Measurements from ENCODE around the gene KRT76. TPM values are rescaled to one million over a fixed set of nuclear protein-coding genes. Genes with fewer than 3 reads are reported as not detected.

The KRT76 gene
- total and polyA plus RNA-seq, 3 experiments from 2014 or later: not detected

DNA sequence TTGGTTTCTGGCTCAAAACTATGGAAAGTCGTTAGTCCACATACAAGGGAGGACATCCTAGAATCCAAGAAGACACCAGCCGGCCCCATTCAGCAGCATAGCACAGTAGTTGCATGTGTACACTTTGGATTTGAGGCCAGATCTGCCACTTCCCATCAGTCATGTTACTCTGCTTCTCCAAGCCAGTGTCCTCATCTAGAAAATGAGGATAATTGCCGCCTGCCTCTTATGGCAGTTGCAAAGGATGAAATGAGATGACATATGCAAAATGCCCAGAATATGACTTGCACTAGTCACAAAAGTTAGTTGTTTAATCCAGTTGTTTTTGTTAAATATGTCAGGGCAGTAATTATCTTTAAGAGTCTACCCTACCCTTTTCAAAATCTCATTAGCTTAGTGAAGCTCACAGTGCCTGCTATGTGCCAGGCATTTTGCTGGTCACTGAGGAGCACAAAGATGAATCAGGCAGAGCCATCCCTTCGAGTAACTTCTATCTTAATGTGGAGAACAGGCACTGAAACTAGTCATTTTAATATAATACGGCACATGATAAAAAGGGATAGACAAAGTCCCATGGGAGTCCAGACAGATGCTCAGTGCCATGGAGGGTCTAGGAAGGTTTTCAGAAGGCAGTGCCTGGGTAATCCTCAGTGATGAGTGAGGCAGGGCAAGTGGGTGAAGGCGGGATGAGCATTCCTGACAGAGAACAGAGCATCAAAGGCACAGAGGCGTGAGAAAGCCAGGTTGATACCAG lies 6.6 kb upstream of the KRT76 start:
- H3K4me1 Mint-ChIP-seq: no peaks in the 10 kb centered on the region
- ChIA-PET POLR2A (no interaction called here), CTCF (no interaction called here)
- no peak for DNase-seq
- no peaks in the 10 kb centered on the region for H3K9me3 Mint-ChIP-seq
- H3K4me3 Mint-ChIP-seq: no peak overlapping the region
- no peaks in the 10 kb centered on the region for H3K27me3 ChIP-seq (ENCODE audit: insufficient read depth, low read length, poor library complexity, severe bottlenecking)
- no peak overlapping the region for H3K4me3 ChIP-seq (ENCODE audit: low read length)
- H3K4me1 ChIP-seq (ENCODE audit: insufficient read depth, low read length): no peaks in the 10 kb centered on the region
- H3K36me3 Mint-ChIP-seq: no peaks in the 10 kb centered on the region
- peaks cover 8 to 69% of the 10 kb centered on the region in 2 donors for H3K27me3 Mint-ChIP-seq
- no peak overlapping the region for H3K27ac Mint-ChIP-seq
- H3K36me3 ChIP-seq (ENCODE audit: insufficient read depth, low read length): no peaks in the 10 kb centered on the region
- no peaks in the 10 kb centered on the region for H3K9me3 ChIP-seq (ENCODE audit: low read length)
- H3K27ac ChIP-seq (ENCODE audit: low read depth, low read length): no peak overlapping the region

DNA sequence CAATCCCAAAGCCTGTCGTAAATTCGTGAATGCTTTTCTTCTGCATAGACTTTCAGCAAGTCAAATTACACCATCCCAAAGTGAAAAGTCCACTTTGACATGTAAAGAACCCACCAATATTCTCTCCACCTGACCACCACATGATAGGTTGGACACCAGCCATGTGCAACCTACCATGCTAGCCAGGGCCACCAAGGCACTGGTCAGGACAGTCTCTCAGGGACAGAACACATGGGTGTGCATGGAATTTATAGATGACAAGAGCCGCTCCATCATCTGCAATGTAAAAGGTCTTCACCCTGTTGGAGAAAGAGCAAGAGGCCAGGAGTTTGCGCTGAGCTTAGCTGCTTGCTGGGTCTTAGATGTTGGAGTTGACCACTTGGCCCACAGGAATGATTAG lies 5.4 kb upstream of the KRT76 start:
- peaks cover 14 to 63% of the 10 kb centered on the region in 2 donors for H3K27me3 Mint-ChIP-seq
- H3K36me3 Mint-ChIP-seq: no peaks in the 10 kb centered on the region
- no peak overlapping the region for H3K27ac ChIP-seq (ENCODE audit: low read depth, low read length)
- no peaks in the 10 kb centered on the region for H3K36me3 ChIP-seq (ENCODE audit: insufficient read depth, low read length)
- CTCF ChIA-PET: no interaction called here
- H3K9me3 Mint-ChIP-seq: no peaks in the 10 kb centered on the region
- no peak overlapping the region for H3K4me3 Mint-ChIP-seq
- POLR2A ChIA-PET: no interaction called here
- H3K4me3 ChIP-seq (ENCODE audit: low read length): no peak overlapping the region
- H3K9me3 ChIP-seq (ENCODE audit: low read length): no peaks in the 10 kb centered on the region
- no peaks in the 10 kb centered on the region for H3K4me1 Mint-ChIP-seq
- no peaks in the 10 kb centered on the region for H3K4me1 ChIP-seq (ENCODE audit: insufficient read depth, low read length)
- no peaks in the 10 kb centered on the region for H3K27me3 ChIP-seq (ENCODE audit: insufficient read depth, low read length, poor library complexity, severe bottlenecking)
- DNase-seq: no peak
- no peak overlapping the region for H3K27ac Mint-ChIP-seq

DNA sequence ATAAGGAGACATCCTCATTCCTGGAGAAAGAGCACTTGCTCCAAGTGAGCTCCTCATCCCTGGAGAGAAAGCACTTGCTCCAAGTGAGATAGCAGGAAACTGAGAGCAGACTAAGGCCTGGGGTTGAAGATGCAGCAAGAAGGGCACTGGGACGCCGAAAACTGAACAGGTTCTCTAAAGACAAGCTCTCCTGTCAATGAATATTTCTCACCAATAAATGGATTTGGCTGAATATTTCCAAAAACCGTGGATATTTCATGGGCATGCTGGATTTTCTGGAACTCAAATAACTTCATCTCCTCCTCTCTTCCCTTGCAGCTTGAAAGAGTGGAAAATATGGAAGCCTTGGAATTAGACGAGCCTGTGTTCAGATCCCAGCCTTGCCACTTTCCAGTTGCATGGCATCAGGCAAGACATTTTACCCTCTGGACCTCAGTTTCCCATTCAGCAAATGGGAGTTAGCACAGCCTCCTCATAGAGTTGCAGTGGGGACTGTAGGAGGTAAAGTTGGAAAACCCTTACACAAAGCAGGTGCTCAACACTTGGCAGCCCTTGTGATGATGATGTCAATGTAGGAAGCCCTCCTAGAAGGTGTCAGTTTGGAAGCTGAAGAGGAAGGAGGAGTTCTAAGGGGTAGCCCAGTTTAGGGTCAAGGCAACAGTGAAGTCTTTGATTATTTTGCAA lies 4.4 kb upstream of the KRT76 start:
- Histone ChIP-seq H3K9me3 (ENCODE audit: low read length) (no peaks in the 10 kb centered on the region), H3K27ac (ENCODE audit: low read depth, low read length) (no peak overlapping the region), H3K27me3 (ENCODE audit: insufficient read depth, low read length, poor library complexity, severe bottlenecking) (no peaks in the 10 kb centered on the region), H3K36me3 (ENCODE audit: insufficient read depth, low read length) (no peaks in the 10 kb centered on the region), H3K4me3 (ENCODE audit: low read length) (no peak overlapping the region), H3K4me1 (ENCODE audit: insufficient read depth, low read length) (no peaks in the 10 kb centered on the region)
- no peaks in the 10 kb centered on the region for H3K36me3 Mint-ChIP-seq
- POLR2A ChIA-PET: no interaction called here
- H3K9me3 Mint-ChIP-seq: no peaks in the 10 kb centered on the region
- H3K4me3 Mint-ChIP-seq: no peak overlapping the region
- no peak for DNase-seq
- no peaks in the 10 kb centered on the region for H3K4me1 Mint-ChIP-seq
- H3K27ac Mint-ChIP-seq: no peak overlapping the region
- CTCF ChIA-PET: no interaction called here
- peaks cover 14 to 66% of the 10 kb centered on the region in 2 donors for H3K27me3 Mint-ChIP-seq

DNA sequence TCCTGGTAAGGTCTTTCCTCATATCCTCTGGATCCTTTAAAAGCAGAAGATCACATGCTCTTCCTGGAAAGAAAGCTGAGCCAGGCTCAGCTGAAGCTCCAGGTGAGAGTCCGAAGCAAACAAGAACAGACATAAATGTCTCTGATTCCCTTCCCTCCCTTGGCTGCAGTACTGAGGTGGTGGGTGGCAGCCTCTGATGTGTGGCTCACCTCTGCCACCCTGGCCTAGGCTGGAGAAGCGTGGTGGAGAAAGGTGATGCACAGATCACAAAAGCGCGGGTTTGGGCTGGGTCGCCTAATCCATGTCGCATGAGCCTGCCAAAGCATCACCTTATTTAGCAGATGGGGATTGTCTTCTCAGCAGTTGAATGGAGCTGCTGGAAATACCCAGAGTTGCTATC lies 2.8 kb upstream of the KRT76 start:
- Mint-ChIP-seq H3K4me3 (no peak overlapping the region), H3K27ac (no peak overlapping the region), H3K36me3 (no peaks in the 10 kb centered on the region), H3K9me3 (no peaks in the 10 kb centered on the region), H3K4me1 (no peaks in the 10 kb centered on the region), H3K27me3 (peaks cover 12 to 60% of the 10 kb centered on the region in 2 donors)
- ChIA-PET CTCF (no interaction called here), POLR2A (no interaction called here)
- H3K4me3 ChIP-seq (ENCODE audit: low read length): no peak overlapping the region
- DNase-seq: no peak
- H3K4me1 ChIP-seq (ENCODE audit: insufficient read depth, low read length): no peaks in the 10 kb centered on the region
- no peaks in the 10 kb centered on the region for H3K27me3 ChIP-seq (ENCODE audit: insufficient read depth, low read length, poor library complexity, severe bottlenecking)
- H3K27ac ChIP-seq (ENCODE audit: low read depth, low read length): no peak overlapping the region
- H3K9me3 ChIP-seq (ENCODE audit: low read length): no peaks in the 10 kb centered on the region
- no peaks in the 10 kb centered on the region for H3K36me3 ChIP-seq (ENCODE audit: insufficient read depth, low read length)

DNA sequence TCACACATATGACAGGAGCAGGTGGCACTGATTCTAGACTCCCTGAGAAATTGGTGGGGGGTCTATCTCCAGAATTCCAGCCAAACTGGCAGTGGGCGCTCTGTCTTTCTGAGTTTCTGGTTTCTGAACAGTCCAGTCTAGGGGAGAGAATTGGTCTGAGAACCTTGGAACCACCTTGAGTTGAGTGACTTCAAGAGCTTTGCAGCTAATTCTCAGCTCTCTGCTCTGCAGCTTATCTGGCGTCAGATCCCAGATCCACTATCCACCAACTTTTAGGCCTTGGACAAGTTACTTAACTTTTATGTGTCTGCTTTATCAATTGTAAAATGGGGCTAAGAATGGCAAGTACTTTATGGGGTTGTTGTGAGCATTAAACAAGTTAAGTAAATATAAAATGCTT lies 1.7 kb upstream of the KRT76 start:
- H3K27ac ChIP-seq (ENCODE audit: low read depth, low read length): no peak overlapping the region
- no peak for DNase-seq
- no peaks in the 10 kb centered on the region for H3K9me3 ChIP-seq (ENCODE audit: low read length)
- no peak overlapping the region for H3K4me3 ChIP-seq (ENCODE audit: low read length)
- Mint-ChIP-seq H3K27me3 (peaks cover 10 to 52% of the 10 kb centered on the region in 2 donors), H3K27ac (no peak overlapping the region), H3K4me1 (no peaks in the 10 kb centered on the region), H3K36me3 (no peaks in the 10 kb centered on the region), H3K4me3 (no peak overlapping the region), H3K9me3 (no peaks in the 10 kb centered on the region)
- POLR2A ChIA-PET: no interaction called here
- CTCF ChIA-PET: no interaction called here
- H3K4me1 ChIP-seq (ENCODE audit: insufficient read depth, low read length): no peaks in the 10 kb centered on the region
- H3K27me3 ChIP-seq (ENCODE audit: insufficient read depth, low read length, poor library complexity, severe bottlenecking): no peaks in the 10 kb centered on the region
- no peaks in the 10 kb centered on the region for H3K36me3 ChIP-seq (ENCODE audit: insufficient read depth, low read length)

DNA sequence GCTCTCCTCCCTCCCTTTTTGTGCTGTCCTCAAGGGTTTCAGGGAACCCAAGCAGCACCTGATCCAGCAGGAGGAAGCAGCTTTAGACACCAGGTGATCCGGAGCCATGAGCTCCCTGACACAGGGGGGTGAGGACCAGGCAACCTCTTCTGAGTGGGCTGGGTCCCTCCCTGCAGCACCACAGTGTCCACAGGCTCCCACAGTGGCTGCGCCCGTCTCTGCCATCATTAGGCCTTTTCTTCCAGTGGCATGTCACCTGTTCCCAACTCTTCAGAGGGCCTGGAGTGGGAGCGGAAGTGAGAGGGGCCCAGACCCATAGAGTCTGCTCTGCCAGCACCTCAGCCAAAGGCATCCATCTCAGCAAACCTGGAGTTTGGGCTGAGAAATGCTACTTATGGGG lies 421 bp upstream of the KRT76 start:
- Mint-ChIP-seq H3K9me3 (no peaks in the 10 kb centered on the region), H3K4me3 (no peak overlapping the region), H3K27ac (no peak overlapping the region), H3K27me3 (peaks cover 8 to 52% of the 10 kb centered on the region in 2 donors), H3K4me1 (no peaks in the 10 kb centered on the region), H3K36me3 (no peaks in the 10 kb centered on the region)
- Histone ChIP-seq H3K9me3 (ENCODE audit: low read length) (no peaks in the 10 kb centered on the region), H3K36me3 (ENCODE audit: insufficient read depth, low read length) (no peaks in the 10 kb centered on the region), H3K4me3 (ENCODE audit: low read length) (no peak overlapping the region), H3K27ac (ENCODE audit: low read depth, low read length) (no peak overlapping the region), H3K27me3 (ENCODE audit: insufficient read depth, low read length, poor library complexity, severe bottlenecking) (no peaks in the 10 kb centered on the region), H3K4me1 (ENCODE audit: insufficient read depth, low read length) (no peaks in the 10 kb centered on the region)
- ChIA-PET CTCF (no interaction called here), POLR2A (no interaction called here)
- DNase-seq: no peak

DNA sequence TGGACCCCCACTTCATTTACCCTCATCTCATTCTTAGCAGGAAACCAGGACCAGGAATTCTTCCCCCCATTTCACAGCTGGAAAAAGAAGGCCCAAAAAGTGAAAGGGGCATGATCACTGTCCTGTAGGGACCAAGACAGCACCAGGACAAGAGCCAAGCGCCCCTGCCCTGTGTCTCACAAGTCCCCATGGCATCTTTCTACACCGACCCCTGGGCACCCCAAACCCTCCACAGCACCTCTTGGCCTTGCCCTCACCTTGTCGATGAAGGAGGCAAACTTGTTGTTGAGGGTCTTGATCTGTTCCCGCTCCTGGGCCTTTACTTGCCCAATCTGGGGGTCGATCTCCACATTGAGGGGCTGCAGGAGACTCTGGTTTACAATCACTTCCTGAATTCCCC lies 710 bp downstream of the KRT76 start:
- CTCF ChIA-PET: no interaction called here
- no peak overlapping the region for H3K27ac ChIP-seq (ENCODE audit: low read depth, low read length)
- POLR2A ChIA-PET: no interaction called here
- no peak overlapping the region for H3K4me3 ChIP-seq (ENCODE audit: low read length)
- H3K4me1 ChIP-seq (ENCODE audit: insufficient read depth, low read length): no peaks in the 10 kb centered on the region
- H3K27me3 ChIP-seq (ENCODE audit: insufficient read depth, low read length, poor library complexity, severe bottlenecking): no peaks in the 10 kb centered on the region
- no peaks in the 10 kb centered on the region for H3K9me3 Mint-ChIP-seq
- H3K36me3 ChIP-seq (ENCODE audit: insufficient read depth, low read length): no peaks in the 10 kb centered on the region
- H3K36me3 Mint-ChIP-seq: no peaks in the 10 kb centered on the region
- H3K27me3 Mint-ChIP-seq: peaks cover 5 to 41% of the 10 kb centered on the region in 2 donors
- DNase-seq: no peak
- no peak overlapping the region for H3K4me3 Mint-ChIP-seq
- no peaks in the 10 kb centered on the region for H3K9me3 ChIP-seq (ENCODE audit: low read length)
- no peaks in the 10 kb centered on the region for H3K4me1 Mint-ChIP-seq
- H3K27ac Mint-ChIP-seq: peak overlapping the region in 2 of 8 donors; percentile 68 to 91

DNA sequence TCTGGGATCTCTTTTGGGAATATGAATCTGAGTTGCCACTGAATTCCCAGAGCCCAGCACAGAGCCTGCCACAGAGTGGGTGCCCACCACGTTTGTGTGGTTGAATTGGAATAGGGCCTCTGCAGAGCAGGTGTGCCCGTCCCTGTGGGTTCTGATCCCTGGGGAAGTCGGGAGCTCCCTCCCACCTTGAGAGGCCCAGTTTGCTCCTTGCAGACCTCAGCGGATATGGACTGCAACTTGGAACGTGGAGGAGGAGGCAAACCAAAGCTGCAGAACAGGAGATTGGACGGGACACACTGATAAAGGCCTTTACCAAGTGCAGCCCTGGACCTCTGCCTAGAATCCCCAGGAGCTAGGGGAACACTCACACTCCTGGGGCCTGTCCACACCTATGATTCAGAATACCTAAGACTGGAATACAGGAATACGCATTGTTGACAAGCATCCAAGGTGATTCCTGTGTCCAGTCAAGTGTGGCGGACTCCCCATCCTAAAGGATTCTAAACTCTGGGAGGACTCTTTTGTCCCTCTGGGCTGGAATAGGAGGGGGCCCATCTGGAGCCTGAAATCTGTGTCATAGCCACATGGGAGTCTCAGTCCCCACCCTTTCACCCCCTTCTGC lies 2.4 kb downstream of the KRT76 start:
- Mint-ChIP-seq H3K36me3 (no peaks in the 10 kb centered on the region), H3K9me3 (no peaks in the 10 kb centered on the region), H3K4me1 (no peaks in the 10 kb centered on the region), H3K27me3 (peaks cover 5 to 47% of the 10 kb centered on the region in 2 donors), H3K4me3 (no peak overlapping the region), H3K27ac (peak overlapping the region in 1 of 8 donors; percentile 61)
- no peak for DNase-seq
- H3K27me3 ChIP-seq (ENCODE audit: insufficient read depth, low read length, poor library complexity, severe bottlenecking): no peaks in the 10 kb centered on the region
- H3K36me3 ChIP-seq (ENCODE audit: insufficient read depth, low read length): no peaks in the 10 kb centered on the region
- H3K9me3 ChIP-seq (ENCODE audit: low read length): no peaks in the 10 kb centered on the region
- no peak overlapping the region for H3K4me3 ChIP-seq (ENCODE audit: low read length)
- no peak overlapping the region for H3K27ac ChIP-seq (ENCODE audit: low read depth, low read length)
- ChIA-PET CTCF (no interaction called here), POLR2A (no interaction called here)
- H3K4me1 ChIP-seq (ENCODE audit: insufficient read depth, low read length): no peaks in the 10 kb centered on the region
